CD4-positive, alpha-beta T cell (primary cell): ENCODE results near the gene NEO1. TPM values are rescaled to one million over a fixed set of nuclear protein-coding genes. Genes with fewer than 3 reads are reported as not detected.

Experiments
- ATAC-seq: fragments of 200-7000 bp; cut with Tn5 transposase; one replicate; pipeline ENCODE4 v1.10.0; 2022; ENCODE audit warnings: mild to moderate bottlenecking; ENCODE audit not compliant: poor library complexity
- CTCF ChIA-PET: fragments of 350-600 bp; sonication (Branson Sonifier 250); formaldehyde crosslinking; loops from one replicate; lab custom pipeline; 2021; ENCODE audit warnings: antibody characterized with exemption, inconsistent platforms; lab: Charles Lee
- POLR2A ChIA-PET: fragments of 350-600 bp; sonication (Branson Sonifier 250); formaldehyde crosslinking; loops from one replicate; lab custom pipeline; 2021; ENCODE audit warnings: antibody characterized with exemption, inconsistent platforms; lab: Charles Lee
- DNase-seq, 14 experiments: peaks; one replicate each; pipeline ENCODE4 v3.0.0-alpha.2; 2013 to 2020; ENCODE audit warnings: mixed read lengths in 2 of 14
- H3K27ac ChIP-seq, 2 donors: one replicate each; pipeline versions ENCODE4 v1.5.1 to v1.7.0; 2013; ENCODE audit warnings: low read length in 2 of 2, low read depth in 1 of 2, mild to moderate bottlenecking in 1 of 2
- H3K27me3 ChIP-seq, 2 experiments: 1 replicate in 1 of 2; 2 replicates in 1 of 2; pipeline versions ENCODE4 v1.6.1 to v1.7.0; 2013; ENCODE audit warnings: low read length in 2 of 2, control low read depth in 1 of 2, mild to moderate bottlenecking in 1 of 2, moderate library complexity in 1 of 2; ENCODE audit not compliant: insufficient read depth in 2 of 2, control insufficient read depth in 1 of 2
- H3K36me3 ChIP-seq: one replicate; pipeline ENCODE4 v1.6.1; 2013; ENCODE audit warnings: low read length, control low read depth; ENCODE audit not compliant: insufficient read depth
- H3K4me1 ChIP-seq: one replicate; pipeline ENCODE4 v1.6.1; 2013; ENCODE audit warnings: low read length, control low read depth; ENCODE audit not compliant: insufficient read depth
- H3K4me3 ChIP-seq: one replicate; pipeline ENCODE4 v1.5.1; 2013; ENCODE audit warnings: mild to moderate bottlenecking, low read length, moderate library complexity
- H3K9me3 ChIP-seq, 2 experiments: 1 replicate in 1 of 2; 2 replicates in 1 of 2; pipeline versions ENCODE4 v1.6.1 to v1.7.0; 2013; ENCODE audit warnings: low read length in 2 of 2, mild to moderate bottlenecking in 2 of 2, control low read depth in 1 of 2, moderate library complexity in 1 of 2; ENCODE audit not compliant: control insufficient read depth in 1 of 2, insufficient read depth in 1 of 2
- H3K27ac Mint-ChIP-seq: one replicate; pipeline ENCODE4 v1.8.0; 2020; ENCODE audit warnings: mixed read lengths
- H3K27me3 Mint-ChIP-seq: one replicate; pipeline ENCODE4 v1.8.0; 2021; ENCODE audit warnings: mixed read lengths
- H3K36me3 Mint-ChIP-seq: one replicate; pipeline ENCODE4 v1.8.0; 2021; ENCODE audit warnings: low read depth, mixed read lengths
- H3K4me1 Mint-ChIP-seq: one replicate; pipeline ENCODE4 v1.8.0; 2021; ENCODE audit warnings: low read depth, mixed read lengths
- H3K4me3 Mint-ChIP-seq: one replicate; pipeline ENCODE4 v1.8.0; 2020; ENCODE audit warnings: mild to moderate bottlenecking, mixed read lengths
- H3K9me3 Mint-ChIP-seq: one replicate; pipeline ENCODE4 v1.8.0; 2020; ENCODE audit warnings: mixed read lengths
- CTCF ChIP-seq: fragments of 200-600 bp; IDR thresholded peaks from one replicate; pipeline ENCODE4 v1.8.0; 2022; ENCODE audit warnings: antibody characterized with exemption, mild to moderate bottlenecking
- intact Hi-C, 2 experiments: fragments of 100-400 bp; cut with DNase I in 1 of 2; cut with micrococcal nuclease in 1 of 2; formaldehyde crosslinking; loops; one replicate each; pipeline versions ENCODE4 v1.15.1 to v1.9.0; 2023 to 2025; cut with DNase I, micrococcal nuclease
- total RNA-seq, 174 experiments: library from RNA in 2 of 174; stranded (reverse) in 2 of 174; gene quantifications; one replicate each; pipeline ENCODE4 v1.2.3 and lab custom pipeline; 2021 to 2026

NEO1 gene
- total RNA-seq, 2 experiments from 2014 or later: 6.0 to 8.0 TPM

- no peak for DNase-seq
- ChIA-PET POLR2A (no interaction called here), CTCF (no interaction called here)
- Histone ChIP-seq H3K36me3 (no peaks in the 10 kb centered on the region), H3K27me3 (no peaks in the 10 kb centered on the region), H3K4me3 (no peak overlapping the region), H3K9me3 (peaks cover 0 to 14% of the 10 kb centered on the region in 2 experiments), H3K27ac (no peak overlapping the region), H3K4me1 (no peaks in the 10 kb centered on the region)
- Mint-ChIP-seq H3K4me1 (no peaks in the 10 kb centered on the region), H3K27me3 (no peaks in the 10 kb centered on the region), H3K36me3 (peaks cover 57% of the 10 kb centered on the region), H3K27ac (no peak overlapping the region), H3K9me3 (peaks cover 11% of the 10 kb centered on the region), H3K4me3 (no peak overlapping the region)
- no peak for ATAC-seq
- intact Hi-C loops: no loop called here
- TF ChIP-seq CTCF: no peak
Measured at GRCh38 chr15:73150831-73151230, 98.6 kb downstream of the NEO1 start.

- ATAC-seq: no peak
- peaks cover 63% of the 10 kb centered on the region for H3K36me3 Mint-ChIP-seq
Measured at GRCh38 chr15:73153024-73153423, 100.8 kb downstream of the NEO1 start.

GRCh38 chr15:73153447-73153846 lies 101.2 kb downstream of the NEO1 start:
- Histone ChIP-seq H3K4me3 (no peak overlapping the region), H3K4me1 (no peaks in the 10 kb centered on the region), H3K27me3 (no peaks in the 10 kb centered on the region), H3K36me3 (no peaks in the 10 kb centered on the region), H3K9me3 (peaks cover 7 to 14% of the 10 kb centered on the region in 2 experiments), H3K27ac (no peak overlapping the region)
- Mint-ChIP-seq H3K4me3 (no peak overlapping the region), H3K4me1 (no peaks in the 10 kb centered on the region), H3K36me3 (peaks cover 61% of the 10 kb centered on the region), H3K27ac (no peak overlapping the region), H3K9me3 (peaks cover 16% of the 10 kb centered on the region), H3K27me3 (no peaks in the 10 kb centered on the region)
- CTCF ChIA-PET: no interaction called here
- intact Hi-C loops: no loop called here
- ATAC-seq: no peak
- no peak for TF ChIP-seq CTCF
- POLR2A ChIA-PET: no interaction called here
- DNase-seq: no peak

More at GRCh38 chr15:73153024-73153423, 100.8 kb downstream of the NEO1 start:
- Histone ChIP-seq H3K36me3 (no peaks in the 10 kb centered on the region), H3K9me3 (peaks cover 7 to 14% of the 10 kb centered on the region in 2 experiments), H3K4me1 (no peaks in the 10 kb centered on the region), H3K27ac (no peak overlapping the region), H3K27me3 (no peaks in the 10 kb centered on the region), H3K4me3 (no peak overlapping the region)
- intact Hi-C loops: no loop called here
- CTCF ChIA-PET: no interaction called here
- no peak for DNase-seq
- Mint-ChIP-seq H3K9me3 (peaks cover 16% of the 10 kb centered on the region), H3K4me1 (no peaks in the 10 kb centered on the region), H3K4me3 (no peak overlapping the region), H3K27me3 (no peaks in the 10 kb centered on the region), H3K27ac (no peak overlapping the region)
- POLR2A ChIA-PET: no interaction called here
- no peak for TF ChIP-seq CTCF
